ENCODE data around the gene GUCA2A. TPM values are rescaled to one million over a fixed set of nuclear protein-coding genes. Genes with fewer than 3 reads are reported as not detected.

GUCA2A gene
- total RNA-seq, 1 experiment from 2014 or later, result not detected

- H3K27ac ChIP-seq, result no peak overlapping the region
- no peak for DNase-seq
- H2AFZ ChIP-seq, result no peak overlapping the region
- H3K4me3 ChIP-seq, result no peak overlapping the region
- no peaks in the 10 kb centered on the region for H4K20me1 ChIP-seq (ENCODE audit: insufficient read depth)
- H3K4me2 ChIP-seq, result no peak overlapping the region
- no peaks in the 10 kb centered on the region for H3F3A ChIP-seq (ENCODE audit: insufficient read depth, low read depth)
- H3K4me1 ChIP-seq (replicated peaks; ENCODE audit: insufficient read depth), result peaks cover 7% of the 10 kb centered on the region; the same call in 1 of the 2 replicates
- no peaks in the 10 kb centered on the region for H3K79me2 ChIP-seq (ENCODE audit: low read depth)
- CTCF ChIA-PET, result no interaction called here
- no peaks in the 10 kb centered on the region for H3K36me3 ChIP-seq (ENCODE audit: low read depth)
- no peaks in the 10 kb centered on the region for H3K9me3 ChIP-seq (ENCODE audit: insufficient read depth, low read depth)
- TF ChIP-seq CTCF (conservative IDR thresholded peaks at IDR 0.05), result no peak
- no peak for TF ChIP-seq EZH2 (IDR thresholded peaks at IDR 0.05; ENCODE audit: low read depth)
- H3K9me2 ChIP-seq (ENCODE audit: insufficient read depth), result no peaks in the 10 kb centered on the region
- POLR2A ChIA-PET (ENCODE audit: unreplicated experiment), result no interaction called here
- BruUV-seq (replicated peaks), result no TSS peak
- intact Hi-C loops (cut with micrococcal nuclease; ENCODE audit: unreplicated experiment), result no loop called here
- no peaks in the 10 kb centered on the region; the same call in 1 of the 2 replicates for H3K27me3 ChIP-seq (ENCODE audit: insufficient read depth, low read depth)
These were observed 25.1 kb downstream of the GUCA2A start for GRCh38 chr1:42139444-42139843.

GRCh38 chr1:42138586-42138985, 26.0 kb downstream of the GUCA2A start:
- Histone ChIP-seq H3K4me1 (replicated peaks; ENCODE audit: insufficient read depth) (peaks cover 7% of the 10 kb centered on the region; the same call in 1 of the 2 replicates), H3K79me2 (ENCODE audit: low read depth) (no peaks in the 10 kb centered on the region), H3K27me3 (ENCODE audit: insufficient read depth, low read depth) (no peaks in the 10 kb centered on the region), H3K27ac (no peak overlapping the region), H3K4me2 (no peak overlapping the region), H3K4me3 (no peak overlapping the region), H3K9me3 (ENCODE audit: insufficient read depth, low read depth) (no peaks in the 10 kb centered on the region), H3F3A (ENCODE audit: insufficient read depth, low read depth) (no peaks in the 10 kb centered on the region), H3K9me2 (ENCODE audit: insufficient read depth) (no peaks in the 10 kb centered on the region), H3K36me3 (ENCODE audit: low read depth) (no peaks in the 10 kb centered on the region), H4K20me1 (ENCODE audit: insufficient read depth) (no peaks in the 10 kb centered on the region), H2AFZ (no peak overlapping the region)
- no peak for TF ChIP-seq EZH2 (IDR thresholded peaks at IDR 0.05; ENCODE audit: low read depth)
- no peak for TF ChIP-seq CTCF (conservative IDR thresholded peaks at IDR 0.05)
- POLR2A ChIA-PET (ENCODE audit: unreplicated experiment), result no interaction called here
- intact Hi-C loops (cut with micrococcal nuclease; ENCODE audit: unreplicated experiment), result no loop called here
- BruUV-seq (replicated peaks), result no TSS peak
- no peak for DNase-seq
- CTCF ChIA-PET, result interaction anchor here (0.6 kb wide), 1 partner anchor 352 kb away, joined by 3 read pairs; no protein-coding TSS in a partner anchor

- CTCF ChIA-PET, result no interaction called here
- Histone ChIP-seq H3K79me2 (ENCODE audit: low read depth) (no peaks in the 10 kb centered on the region), H3F3A (ENCODE audit: insufficient read depth, low read depth) (no peaks in the 10 kb centered on the region), H3K4me1 (replicated peaks; ENCODE audit: insufficient read depth) (peaks cover 7% of the 10 kb centered on the region; the same call in 1 of the 2 replicates), H4K20me1 (ENCODE audit: insufficient read depth) (no peaks in the 10 kb centered on the region), H3K27ac (no peak overlapping the region), H3K9me2 (ENCODE audit: insufficient read depth) (no peaks in the 10 kb centered on the region), H3K9me3 (ENCODE audit: insufficient read depth, low read depth) (no peaks in the 10 kb centered on the region), H3K36me3 (ENCODE audit: low read depth) (no peaks in the 10 kb centered on the region), H3K4me3 (no peak overlapping the region), H3K27me3 (ENCODE audit: insufficient read depth, low read depth) (no peaks in the 10 kb centered on the region), H2AFZ (no peak overlapping the region), H3K4me2 (no peak overlapping the region)
- intact Hi-C loops (cut with micrococcal nuclease; ENCODE audit: unreplicated experiment), result no loop called here
- no TSS peak for BruUV-seq (replicated peaks)
- TF ChIP-seq EZH2 (IDR thresholded peaks at IDR 0.05; ENCODE audit: low read depth), result no peak
- TF ChIP-seq CTCF (conservative IDR thresholded peaks at IDR 0.05), result no peak
- POLR2A ChIA-PET (ENCODE audit: unreplicated experiment), result no interaction called here
- no peak for DNase-seq
These were observed 26.8 kb downstream of the GUCA2A start for GRCh38 chr1:42137766-42138165.

All from PC-9 (cell line).